IMR-90 (cell line): ENCODE measurements around the gene TBX10. TPM values are rescaled to one million over a fixed set of nuclear protein-coding genes. Genes with fewer than 3 reads are reported as not detected.

Experiments used
- ATAC-seq: fragments of 200-7000 bp; cut with Tn5 transposase; 2 replicates; pipeline ENCODE4 v1.9.1; 2020; ENCODE audit warnings: low read depth, mild to moderate bottlenecking, moderate library complexity
- BruUV-seq: library from RNA; stranded (reverse); fragments of 400-500 nt; replicated peaks from 2 replicates; lab custom pipeline; 2021; lab: Mats Ljungman, UMichigan
- CTCF ChIA-PET: fragments of 300-600 bp; formaldehyde crosslinking; extraction: SDS; loops from one replicate; lab custom pipeline; 2021; ENCODE audit warnings: antibody characterized with exemption; lab: Yijun Ruan, JAX
- POLR2A ChIA-PET: fragments of 300-600 bp; sonication (Branson Sonifier 250); formaldehyde crosslinking; loops from one replicate; lab custom pipeline; 2022; ENCODE audit warnings: antibody characterized with exemption; ENCODE audit not compliant: unreplicated experiment; lab: Charles Lee
- DNase-seq: peaks from one replicate; pipeline ENCODE4 v3.0.0; 2013
- H2AFZ ChIP-seq: replicated peaks from 2 replicates; pipeline ENCODE3; 2013; ENCODE audit warnings: low read length, mild to moderate bottlenecking; ENCODE audit not compliant: poor library complexity
- H2AK5ac ChIP-seq: 2 replicates; pipeline ENCODE4 v1.6.1; 2013; ENCODE audit warnings: low read depth, low read length, inconsistent platforms
- H2AK9ac ChIP-seq: replicated peaks from 2 replicates; pipeline ENCODE3; 2013; ENCODE audit warnings: mild to moderate bottlenecking, low read depth, low read length, moderate library complexity; ENCODE audit not compliant: poor library complexity
- H2BK120ac ChIP-seq: 2 replicates; pipeline ENCODE4 v1.6.1; 2013; ENCODE audit warnings: low read depth, low read length, inconsistent platforms
- H2BK15ac ChIP-seq: 3 replicates; pipeline ENCODE4 v1.6.1; 2013; ENCODE audit warnings: low read depth, low read length, inconsistent platforms
- H2BK20ac ChIP-seq: 2 replicates; pipeline ENCODE4 v1.6.1; 2013; ENCODE audit warnings: low read depth, mild to moderate bottlenecking, inconsistent platforms, low read length, moderate library complexity
- H2BK5ac ChIP-seq: 2 replicates; pipeline ENCODE4 v1.6.1; 2013; ENCODE audit warnings: mild to moderate bottlenecking, low read depth, low read length, inconsistent platforms; ENCODE audit not compliant: poor library complexity, severe bottlenecking
- H3K14ac ChIP-seq: replicated peaks from 2 replicates; pipeline ENCODE4 v1.6.1; 2013; ENCODE audit warnings: low read depth, low read length, inconsistent platforms
- H3K18ac ChIP-seq: 2 replicates; pipeline ENCODE4 v1.6.1; 2013; ENCODE audit warnings: low read depth, low read length, control low read depth
- H3K23ac ChIP-seq: 2 replicates; pipeline ENCODE4 v1.6.1; 2013; ENCODE audit warnings: low read depth, low read length, inconsistent platforms
- H3K27ac ChIP-seq: 2 replicates; pipeline ENCODE4 v1.5.1; 2013; ENCODE audit warnings: mild to moderate bottlenecking, control low read depth, low read length; ENCODE audit not compliant: insufficient read depth
- H3K27me3 ChIP-seq: 2 replicates; pipeline ENCODE4 v1.6.1; 2013; ENCODE audit warnings: low read length; ENCODE audit not compliant: control insufficient read depth, insufficient read depth
- H3K36me3 ChIP-seq: 2 replicates; pipeline ENCODE4 v1.6.1; 2013; ENCODE audit warnings: low read length, mixed read lengths; ENCODE audit not compliant: control insufficient read depth, insufficient read depth
- H3K4ac ChIP-seq: 2 replicates; pipeline ENCODE4 v1.6.1; 2013; ENCODE audit warnings: low read depth, low read length, inconsistent platforms
- H3K4me1 ChIP-seq: 2 replicates; pipeline ENCODE4 v1.6.1; 2013; ENCODE audit warnings: low read length, mixed read lengths; ENCODE audit not compliant: control insufficient read depth, insufficient read depth
- H3K4me2 ChIP-seq: 2 replicates; pipeline ENCODE4 v1.6.1; 2013; ENCODE audit warnings: low read depth, mild to moderate bottlenecking, control low read depth, low read length, moderate library complexity
- H3K4me3 ChIP-seq: 2 replicates; pipeline ENCODE4 v1.5.1; 2013; ENCODE audit warnings: low read depth, mild to moderate bottlenecking, control low read depth, low read length, moderate library complexity; ENCODE audit not compliant: insufficient read depth
- H3K56ac ChIP-seq: 2 replicates; pipeline ENCODE4 v1.6.1; 2013; ENCODE audit warnings: low read length, inconsistent platforms; ENCODE audit not compliant: insufficient read depth; ENCODE audit errors: extremely low read depth
- H3K79me1 ChIP-seq, 2 experiments: 2 replicates each; pipeline ENCODE4 v1.6.1; 2013; ENCODE audit warnings: low read length in 2 of 2, inconsistent platforms in 1 of 2, low read depth in 1 of 2
- H3K9ac ChIP-seq: 2 replicates; pipeline ENCODE4 v1.6.1; 2013; ENCODE audit warnings: low read depth, low read length, control low read depth
- H3K9me1 ChIP-seq: 2 replicates; pipeline ENCODE4 v1.6.1; 2013; ENCODE audit warnings: low read length, inconsistent platforms; ENCODE audit not compliant: insufficient read depth
- H3K9me3 ChIP-seq: 2 replicates; pipeline ENCODE4 v1.6.1; 2013; ENCODE audit warnings: low read length; ENCODE audit not compliant: control insufficient read depth, insufficient read depth
- H4K20me1 ChIP-seq: 2 replicates; pipeline ENCODE4 v1.6.1; 2013; ENCODE audit warnings: low read length, inconsistent platforms; ENCODE audit not compliant: insufficient read depth
- H4K5ac ChIP-seq: 2 replicates; pipeline ENCODE4 v1.6.1; 2013; ENCODE audit warnings: mild to moderate bottlenecking, low read depth, low read length, control low read depth
- H4K8ac ChIP-seq, 2 experiments: 2 replicates each; pipeline ENCODE4 v1.6.1; 2013; ENCODE audit warnings: low read depth in 2 of 2, low read length in 2 of 2, control low read depth in 1 of 2, inconsistent platforms in 1 of 2
- H4K91ac ChIP-seq: 2 replicates; pipeline ENCODE4 v1.6.1; 2013; ENCODE audit warnings: low read depth, low read length, inconsistent platforms; ENCODE audit not compliant: insufficient read depth
- BHLHE40 ChIP-seq: fragments of 150-350 bp; IDR thresholded peaks from 2 replicates; pipeline ENCODE4 v1.6.1; 2016; ENCODE audit warnings: mild to moderate bottlenecking, low read depth, low read length
- CEBPB ChIP-seq: IDR thresholded peaks from 2 replicates; pipeline ENCODE4 v1.6.1; 2012; ENCODE audit warnings: low read depth, low read length, improper control_type of control experiment
- CHD1 ChIP-seq: IDR thresholded peaks from 2 replicates; pipeline ENCODE4 v1.6.1; 2012; ENCODE audit warnings: low read depth, low read length, improper control_type of control experiment
- FOS ChIP-seq: fragments of 150-350 bp; IDR thresholded peaks from 2 replicates; pipeline ENCODE4 v1.6.1; 2016; ENCODE audit warnings: low read depth, low read length
- MAFK ChIP-seq: IDR thresholded peaks from 2 replicates; pipeline ENCODE4 v1.6.1; 2012; ENCODE audit warnings: low read depth, low read length, improper control_type of control experiment
- MAZ ChIP-seq: IDR thresholded peaks from 2 replicates; pipeline ENCODE4 v1.6.1; 2012; ENCODE audit warnings: low read depth, mild to moderate bottlenecking, low read length, improper control_type of control experiment, moderate library complexity, borderline replicate concordance
- MXI1 ChIP-seq: IDR thresholded peaks from 2 replicates; pipeline ENCODE4 v1.6.1; 2012; ENCODE audit warnings: low read depth, mild to moderate bottlenecking, low read length, moderate library complexity, borderline replicate concordance
- NFE2L2 ChIP-seq: fragments of 150-350 bp; IDR thresholded peaks from 2 replicates; pipeline ENCODE4 v1.6.1; 2016; ENCODE audit warnings: low read depth, mild to moderate bottlenecking, low read length
- POLR2A ChIP-seq: IDR thresholded peaks from 2 replicates; pipeline ENCODE4 v1.6.1; 2012; ENCODE audit warnings: mild to moderate bottlenecking, low read depth, low read length
- RAD21 ChIP-seq: IDR thresholded peaks from 2 replicates; pipeline ENCODE4 v1.6.1; 2012; ENCODE audit warnings: low read length, improper control_type of control experiment
- RCOR1 ChIP-seq: IDR thresholded peaks from 2 replicates; pipeline ENCODE4 v1.6.1; 2012; ENCODE audit warnings: mild to moderate bottlenecking, low read length, improper control_type of control experiment; ENCODE audit not compliant: insufficient replicate concordance
- SMC3 ChIP-seq: fragments of 150-350 bp; IDR thresholded peaks from 2 replicates; pipeline ENCODE4 v1.6.1; 2016; ENCODE audit warnings: low read depth, mild to moderate bottlenecking, antibody characterized with exemption, low read length, moderate library complexity
- WGBS, 2 experiments: methylation state at CpG; one replicate each; pipeline versions ENCODE4 v1.1.5 to v1.1.7; 2013; ENCODE audit warnings: missing lambda C conversion rate in 2 of 2; ENCODE audit not compliant: insufficient read length in 1 of 2; ENCODE audit errors: extremely low coverage in 2 of 2; 5-methylcytosine and 5-hydroxymethylcytosine counted together
- dilution Hi-C: fragments of 300-500 bp; cut with HindIII; formaldehyde crosslinking; loops from one replicate; pipeline ENCODE4 v1.14.3; 2018; ENCODE audit warnings: low sequenced_read_pairs; ENCODE audit not compliant: unreplicated experiment
- in situ Hi-C: fragments of 300-500 bp; cut with MboI; formaldehyde crosslinking; loops from 3 replicates; pipeline ENCODE4 v1.14.3; 2019; ENCODE audit warnings: low sequenced_read_pairs, inconsistent platforms, mixed read lengths
- intact Hi-C: fragments of 100-400 bp; cut with micrococcal nuclease; formaldehyde crosslinking; loops from 2 replicates; pipeline ENCODE4 v1.10.0; 2022
- polyA plus RNA-seq, 3 experiments: library from polyadenylated mRNA; depleted of rRNA; stranded (reverse); fragments of >200 nt; gene quantifications; 2 replicates each; pipeline ENCODE4 v1.2.3, GENCODE V29; 2012; ENCODE audit warnings: low replicate concordance in 1 of 3
- total RNA-seq: library from RNA; depleted of rRNA; stranded (reverse); fragments of >200 nt; gene quantifications from 2 replicates; pipeline ENCODE4 v1.2.3, GENCODE V29; 2012
- TF ChIP-seq, protein P1 (sequence below): fragments of 150-350 bp; IDR thresholded peaks from 2 replicates; pipeline ENCODE4 v1.6.1; 2017; ENCODE audit warnings: mild to moderate bottlenecking, antibody characterized with exemption, low read length, low read depth
- TF ChIP-seq, protein P2 (sequence below): fragments of 150-350 bp; IDR thresholded peaks from 2 replicates; pipeline ENCODE4 v1.6.1; 2016; ENCODE audit warnings: low read depth, mild to moderate bottlenecking, low read length, moderate library complexity, borderline replicate concordance

Gene TBX10
- total and polyA plus RNA-seq, 2 of the 4 experiments (the other 2 are of a cell fraction): not detected

DNA sequence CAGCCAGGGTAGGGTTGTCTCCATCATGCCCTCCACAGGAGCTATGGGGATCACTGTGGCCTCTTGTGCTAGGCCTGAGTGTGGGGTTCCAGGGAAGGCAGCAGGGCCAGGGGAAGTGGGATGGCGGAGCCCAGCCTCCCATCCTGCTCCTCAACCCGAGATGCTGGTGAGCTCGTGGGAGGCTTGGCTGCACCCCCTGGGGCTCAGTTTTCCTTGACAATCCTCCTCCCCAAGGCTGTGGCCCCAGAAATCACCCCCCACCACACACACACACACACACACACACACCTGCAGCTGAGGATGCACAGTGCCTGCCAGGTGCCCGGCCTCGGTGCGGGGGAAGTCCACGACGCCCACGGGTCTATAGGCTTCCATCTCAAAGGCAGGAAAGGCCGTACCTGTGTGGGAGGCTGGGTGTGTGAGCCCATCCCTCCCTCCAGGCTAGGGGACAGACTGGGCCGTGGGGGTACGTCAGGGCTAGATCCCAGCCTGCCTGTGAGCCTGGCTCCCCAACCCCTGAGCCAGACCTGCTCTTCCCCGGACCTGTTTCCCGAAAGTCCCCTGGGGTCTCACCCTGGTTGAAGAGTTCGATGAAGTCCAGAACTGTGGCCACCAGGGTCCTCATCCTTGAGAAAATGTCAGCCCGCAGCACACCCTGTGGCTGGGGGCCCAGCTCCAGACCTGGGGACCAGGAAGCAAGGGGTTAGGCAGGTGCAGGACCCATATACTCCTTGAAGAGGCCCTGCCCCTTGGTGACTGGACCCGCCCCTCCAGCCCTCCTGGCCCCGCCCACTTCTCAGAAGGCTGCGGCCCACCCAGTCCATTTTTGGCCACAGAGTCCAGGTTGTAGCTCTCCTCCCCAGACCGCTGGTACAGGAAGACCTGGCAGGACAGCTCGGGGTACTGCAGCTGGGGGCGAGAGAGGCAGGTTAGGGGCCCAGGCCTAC is 5.2 kb upstream of the TBX10 start:
- no peak overlapping the region for H3K56ac ChIP-seq
- H4K8ac ChIP-seq: no peak overlapping the region
- DNase-seq (no peak), ATAC-seq (no peak)
- dilution Hi-C loops (no loop called here), in situ Hi-C loops (no loop called here), intact Hi-C loops (loop anchor here (10.0 kb wide), 1 partner anchor 150 kb away; no protein-coding TSS in a partner anchor)
- no peak overlapping the region for H3K18ac ChIP-seq
- no peaks in the 10 kb centered on the region; the same call in 1 of the 2 replicates for H3K9me3 ChIP-seq
- H4K91ac ChIP-seq: no peak overlapping the region
- H2BK20ac ChIP-seq: no peak overlapping the region
- H4K5ac ChIP-seq: no peak overlapping the region
- no peak overlapping the region for H2BK120ac ChIP-seq
- H3K36me3 ChIP-seq: no peaks in the 10 kb centered on the region
- H3K4me3 ChIP-seq: no peak overlapping the region
- H3K4ac ChIP-seq: no peak overlapping the region
- H3K4me1 ChIP-seq: no peaks in the 10 kb centered on the region
- no peak overlapping the region for H3K9ac ChIP-seq
- BruUV-seq: no TSS peak
- no peak overlapping the region for H3K23ac ChIP-seq
- H2AK9ac ChIP-seq: no peak overlapping the region
- H3K79me1 ChIP-seq: no peaks in the 10 kb centered on the region
- CTCF ChIA-PET: interaction anchor here (1.0 kb wide), 1 partner anchor 15 kb away, joined by 3 read pairs; the partner anchor contains the start of gene NUDT8
- no peak overlapping the region for H2BK5ac ChIP-seq
- H2AK5ac ChIP-seq: no peak overlapping the region
- H3K4me2 ChIP-seq: no peak overlapping the region
- H3K9me1 ChIP-seq: peaks cover 5% of the 10 kb centered on the region; the same call in 1 of the 2 replicates
- no peak overlapping the region for H3K27ac ChIP-seq
- no peak overlapping the region for H2AFZ ChIP-seq
- 0 out of 2 replicates have a peak, but pooled peaks cover 3% of the 10 kb centered on the region for H4K20me1 ChIP-seq
- H3K27me3 ChIP-seq: peaks cover 17% of the 10 kb centered on the region; the same call in 1 of the 2 replicates
- 77% methylated on average over 6 of the region's 22 CpGs; no CpG with 5 or more reads in 1 of the 2 experiments for WGBS, 2 experiments
- no peak overlapping the region for H2BK15ac ChIP-seq
- POLR2A ChIA-PET: no interaction called here
- H3K14ac ChIP-seq: no peak overlapping the region
- TF ChIP-seq RCOR1 (no peak), MXI1 (no peak), POLR2A (no peak), NFE2L2 (no peak), FOS (no peak), MAFK (no peak), BHLHE40 (no peak), CEBPB (no peak), MAZ (no peak), SMC3 (no peak), RAD21 (no peak), CHD1 (no peak)
- TF ChIP-seq, protein P1, sequence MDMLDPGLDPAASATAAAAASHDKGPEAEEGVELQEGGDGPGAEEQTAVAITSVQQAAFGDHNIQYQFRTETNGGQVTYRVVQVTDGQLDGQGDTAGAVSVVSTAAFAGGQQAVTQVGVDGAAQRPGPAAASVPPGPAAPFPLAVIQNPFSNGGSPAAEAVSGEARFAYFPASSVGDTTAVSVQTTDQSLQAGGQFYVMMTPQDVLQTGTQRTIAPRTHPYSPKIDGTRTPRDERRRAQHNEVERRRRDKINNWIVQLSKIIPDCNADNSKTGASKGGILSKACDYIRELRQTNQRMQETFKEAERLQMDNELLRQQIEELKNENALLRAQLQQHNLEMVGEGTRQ: no peak
- TF ChIP-seq, protein P2, sequence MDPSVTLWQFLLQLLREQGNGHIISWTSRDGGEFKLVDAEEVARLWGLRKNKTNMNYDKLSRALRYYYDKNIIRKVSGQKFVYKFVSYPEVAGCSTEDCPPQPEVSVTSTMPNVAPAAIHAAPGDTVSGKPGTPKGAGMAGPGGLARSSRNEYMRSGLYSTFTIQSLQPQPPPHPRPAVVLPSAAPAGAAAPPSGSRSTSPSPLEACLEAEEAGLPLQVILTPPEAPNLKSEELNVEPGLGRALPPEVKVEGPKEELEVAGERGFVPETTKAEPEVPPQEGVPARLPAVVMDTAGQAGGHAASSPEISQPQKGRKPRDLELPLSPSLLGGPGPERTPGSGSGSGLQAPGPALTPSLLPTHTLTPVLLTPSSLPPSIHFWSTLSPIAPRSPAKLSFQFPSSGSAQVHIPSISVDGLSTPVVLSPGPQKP: no peak
